Colon (tissue), 2 donors: ENCODE measurements around the gene PSMG4.

ENCODE experiments used
- FAIRE-seq: peaks from 2 replicates; lab custom pipeline; 2012; peaks lifted over from hg19 to GRCh38; lab: Jason Lieb, UNC
- donor health status: control.
- donor health status: control.

The PSMG4 gene, protein sequence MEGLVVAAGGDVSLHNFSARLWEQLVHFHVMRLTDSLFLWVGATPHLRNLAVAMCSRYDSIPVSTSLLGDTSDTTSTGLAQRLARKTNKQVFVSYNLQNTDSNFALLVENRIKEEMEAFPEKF

DNA sequence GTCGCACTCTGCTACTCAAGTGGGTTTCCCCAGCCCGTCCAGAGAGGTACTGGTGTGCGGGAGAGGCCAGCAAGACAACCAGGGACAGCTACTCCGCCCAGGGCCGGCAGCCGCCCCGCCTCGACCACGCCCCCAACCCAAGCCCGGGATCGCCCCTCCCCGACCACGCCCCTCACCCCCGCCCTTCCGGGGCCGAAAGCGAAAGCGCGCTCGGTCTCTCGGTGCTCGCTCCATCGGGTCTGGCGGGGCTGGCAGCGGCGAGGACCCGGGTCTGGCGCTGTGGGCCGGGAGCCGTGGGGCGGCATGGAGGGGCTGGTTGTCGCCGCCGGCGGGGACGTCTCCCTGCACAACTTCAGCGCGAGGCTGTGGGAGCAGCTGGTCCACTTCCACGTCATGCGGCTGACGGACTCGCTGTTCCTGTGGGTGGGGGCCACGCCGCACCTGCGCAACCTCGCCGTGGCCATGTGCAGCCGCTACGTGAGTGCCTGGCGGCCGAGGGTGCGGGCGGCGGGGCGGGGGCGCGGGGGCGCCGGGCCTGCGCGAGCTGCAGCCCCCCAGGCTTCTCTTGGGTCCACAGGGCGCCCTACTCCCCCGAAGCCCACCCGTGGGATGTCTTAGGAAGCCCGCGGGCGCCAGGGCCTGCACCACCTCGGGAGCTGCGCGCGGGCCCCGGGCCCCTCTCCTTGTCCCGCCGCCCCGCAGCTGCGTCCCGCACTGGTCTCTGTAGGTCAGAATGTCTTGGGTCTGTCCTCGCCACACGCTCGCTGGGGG, at the start of gene PSMG4:
TSS of gene PSMG4 (plus strand) at position 228 of the 771 bp plus-strand sequence. CDS start at position 304, 76 bp downstream.
- FAIRE-seq = no peak

GRCh38 chr6:3209114-3210023, 49.4 kb upstream of the PSMG4 start:
- FAIRE-seq = no peak

GRCh38 chr6:3210024-3210610, 48.6 kb upstream of the PSMG4 start:
- FAIRE-seq = no peak

DNA sequence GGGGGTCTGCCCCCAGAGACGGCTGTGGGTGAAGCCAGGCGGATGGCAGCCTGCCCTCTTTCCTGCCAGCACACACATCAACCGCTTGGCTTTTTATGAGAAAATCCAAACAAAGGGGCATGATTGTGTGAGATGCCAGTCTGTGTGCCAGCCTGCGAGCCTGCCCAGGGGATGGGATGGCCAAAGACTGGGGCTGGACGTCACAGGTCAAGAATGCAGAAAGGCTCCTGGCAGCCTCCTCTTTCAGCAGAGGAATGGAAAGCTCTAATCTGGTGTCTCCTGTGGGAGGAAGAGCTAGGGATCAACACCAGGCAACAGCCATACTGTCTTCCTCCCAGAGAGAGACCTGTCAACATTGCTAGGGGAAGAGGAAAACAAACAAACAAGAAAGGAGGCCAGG, 47.1 kb upstream of the PSMG4 start:
- no peak for FAIRE-seq

GRCh38 chr6:3212261-3212660, 46.5 kb upstream of the PSMG4 start:
- no peak for FAIRE-seq

- FAIRE-seq = no peak
These were observed 45.4 kb upstream of the PSMG4 start for GRCh38 chr6:3213334-3213695.

- FAIRE-seq = no peak
These were observed 43.8 kb upstream of the PSMG4 start for GRCh38 chr6:3214898-3215297.

DNA sequence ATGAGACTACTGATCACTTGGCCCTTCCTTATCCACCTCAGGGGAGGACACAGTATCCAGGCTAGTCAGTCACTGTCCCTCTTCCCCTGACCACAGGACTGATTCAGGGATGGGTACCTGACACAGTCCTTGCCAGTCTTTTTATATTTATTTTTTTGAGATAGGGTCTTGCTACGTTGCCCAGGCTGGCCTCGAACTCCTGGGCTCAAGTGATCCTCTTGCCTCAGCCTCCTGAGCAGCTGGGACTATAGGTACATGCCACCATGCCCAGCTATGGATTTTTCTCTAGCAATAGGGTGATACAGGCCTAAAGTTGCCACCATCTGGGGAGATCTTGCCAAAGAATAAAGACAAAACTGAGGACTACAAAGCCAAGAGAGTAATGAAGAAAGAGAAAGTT, 41.5 kb upstream of the PSMG4 start:
- FAIRE-seq = no peak

- FAIRE-seq = no peak
These were observed 40.5 kb upstream of the PSMG4 start for GRCh38 chr6:3218266-3218665.

DNA sequence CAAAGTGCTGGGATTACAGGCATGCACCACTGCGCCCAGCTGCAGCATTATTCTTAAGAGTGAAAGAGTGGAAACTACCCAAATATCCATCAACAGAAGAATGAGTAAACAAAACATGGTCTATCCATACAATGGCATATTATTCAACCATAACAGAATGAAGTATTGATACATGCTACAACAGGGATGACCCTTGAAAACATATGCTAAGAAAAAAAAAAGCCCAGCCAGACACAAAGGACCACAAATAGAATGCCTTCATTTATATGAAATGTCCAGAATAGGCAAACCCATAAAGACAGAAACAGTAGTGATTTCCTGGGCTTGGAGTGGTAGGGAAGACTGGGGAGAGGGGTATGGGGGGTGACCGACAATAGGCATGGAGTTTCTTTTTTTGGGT, 38.4 kb upstream of the PSMG4 start:
- FAIRE-seq = no peak

- no peak for FAIRE-seq
These were observed 37.2 kb upstream of the PSMG4 start for GRCh38 chr6:3221578-3221977.

DNA sequence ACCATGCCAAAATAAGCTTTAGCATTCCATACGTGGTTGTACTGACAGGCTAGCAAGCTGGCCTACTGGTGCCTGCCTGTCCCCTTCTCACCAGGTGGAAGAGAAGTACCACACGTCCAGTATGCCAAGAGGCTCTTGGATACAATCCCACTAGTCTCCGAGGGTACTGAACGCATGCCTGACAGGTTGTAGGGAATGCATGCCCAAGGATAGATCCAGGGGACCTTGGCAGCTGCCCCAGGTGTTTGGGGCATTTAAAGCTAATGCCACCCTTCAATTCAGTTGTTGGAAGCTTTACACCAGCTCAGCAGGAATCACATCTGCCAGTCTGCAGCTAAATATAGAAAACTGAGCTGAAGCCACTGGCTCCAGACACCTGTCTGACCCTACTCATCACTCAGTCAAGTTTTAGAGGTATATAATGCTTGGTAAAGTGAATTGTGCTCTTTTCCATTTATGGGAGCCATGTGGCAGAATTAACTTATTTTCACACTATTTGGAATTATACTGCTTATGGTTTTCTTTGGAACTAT, 36.2 kb upstream of the PSMG4 start:
- no peak for FAIRE-seq

GRCh38 chr6:3226042-3226441, 32.7 kb upstream of the PSMG4 start:
- no peak for FAIRE-seq

DNA sequence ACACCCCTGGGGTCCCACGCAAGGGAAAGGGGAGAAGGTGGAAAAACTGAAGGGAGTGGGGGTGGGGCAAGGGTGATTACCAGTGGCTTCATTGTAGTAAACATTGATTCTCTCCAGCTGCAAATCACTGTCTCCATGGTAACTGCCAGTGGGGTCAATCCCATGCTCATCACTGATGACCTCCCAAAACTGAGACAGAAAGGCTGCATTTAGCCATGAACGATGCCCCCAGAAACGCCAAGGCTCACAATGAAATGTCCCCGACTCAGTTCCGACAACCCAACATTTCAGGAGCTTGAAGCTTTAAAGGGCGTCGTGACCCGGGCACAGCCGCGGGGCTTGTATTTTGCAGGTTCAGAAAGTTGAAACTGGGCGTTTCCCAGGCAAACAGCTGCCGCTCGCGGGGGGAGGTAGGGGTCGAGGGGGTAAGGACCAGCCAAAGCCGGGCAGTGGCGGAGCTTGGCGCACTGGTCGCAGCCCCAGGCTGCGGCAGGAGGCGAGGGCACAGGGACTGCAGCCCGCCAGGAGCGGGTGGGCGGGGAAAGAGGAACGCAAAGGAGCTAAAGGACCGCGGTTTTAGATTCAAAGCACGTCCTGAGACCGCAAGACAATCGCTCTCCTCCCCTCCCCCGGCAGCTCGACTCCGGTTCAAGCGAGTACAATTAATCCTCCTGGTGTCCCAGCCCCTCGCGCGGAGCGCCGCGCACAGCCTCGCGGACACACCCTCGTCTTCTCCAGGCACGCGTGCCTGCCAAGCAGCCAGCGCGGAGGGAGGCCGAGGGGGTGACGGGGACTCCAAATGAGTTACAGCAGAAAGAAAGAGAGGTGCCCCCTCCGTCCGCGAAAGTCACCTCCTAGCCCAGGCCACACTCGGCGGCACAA, 32.0 kb upstream of the PSMG4 start:
- no peak for FAIRE-seq

DNA sequence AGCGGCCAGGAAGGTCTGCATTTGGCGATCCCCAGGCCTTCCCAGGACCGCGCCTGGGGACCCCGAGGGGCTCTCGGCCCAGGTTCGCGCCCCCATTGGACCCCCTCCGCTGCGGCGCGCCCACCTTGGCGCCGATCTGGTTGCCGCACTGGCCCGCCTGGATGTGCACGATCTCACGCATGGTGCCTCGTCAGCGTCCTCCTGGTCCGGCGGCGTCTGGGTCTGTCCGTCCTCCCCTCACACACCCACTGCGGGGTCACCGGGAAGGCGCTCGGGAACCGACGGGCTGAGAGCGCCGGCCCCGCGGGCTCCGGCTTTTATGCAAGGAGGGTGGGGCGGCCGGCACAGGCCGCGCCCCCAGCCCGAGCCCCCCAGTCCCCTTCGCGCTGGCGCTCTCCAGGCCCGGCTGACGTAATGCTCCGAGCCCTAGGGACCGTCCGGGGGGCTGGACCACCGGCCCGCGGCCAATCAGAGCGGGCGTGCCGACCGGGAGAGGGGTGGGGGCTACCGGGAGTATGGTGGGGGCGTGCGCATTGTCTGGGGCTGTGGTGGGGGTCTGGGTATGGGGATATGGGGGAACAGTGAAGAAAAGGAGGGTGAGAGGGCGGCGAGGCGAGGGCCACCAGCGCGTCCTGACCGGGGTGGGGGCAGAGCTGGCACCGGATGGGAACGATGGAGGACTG, 31.2 kb upstream of the PSMG4 start, which contains the start of gene TUBB2B:
TSS of gene TUBB2B (minus strand) at position 291 of the 683 bp plus-strand sequence. CDS start at position 181, 110 bp downstream.
- no peak for FAIRE-seq

GRCh38 chr6:3228046-3228671, 30.6 kb upstream of the PSMG4 start:
- no peak for FAIRE-seq

GRCh38 chr6:3228771-3229565, 29.8 kb upstream of the PSMG4 start:
- FAIRE-seq = no peak

DNA sequence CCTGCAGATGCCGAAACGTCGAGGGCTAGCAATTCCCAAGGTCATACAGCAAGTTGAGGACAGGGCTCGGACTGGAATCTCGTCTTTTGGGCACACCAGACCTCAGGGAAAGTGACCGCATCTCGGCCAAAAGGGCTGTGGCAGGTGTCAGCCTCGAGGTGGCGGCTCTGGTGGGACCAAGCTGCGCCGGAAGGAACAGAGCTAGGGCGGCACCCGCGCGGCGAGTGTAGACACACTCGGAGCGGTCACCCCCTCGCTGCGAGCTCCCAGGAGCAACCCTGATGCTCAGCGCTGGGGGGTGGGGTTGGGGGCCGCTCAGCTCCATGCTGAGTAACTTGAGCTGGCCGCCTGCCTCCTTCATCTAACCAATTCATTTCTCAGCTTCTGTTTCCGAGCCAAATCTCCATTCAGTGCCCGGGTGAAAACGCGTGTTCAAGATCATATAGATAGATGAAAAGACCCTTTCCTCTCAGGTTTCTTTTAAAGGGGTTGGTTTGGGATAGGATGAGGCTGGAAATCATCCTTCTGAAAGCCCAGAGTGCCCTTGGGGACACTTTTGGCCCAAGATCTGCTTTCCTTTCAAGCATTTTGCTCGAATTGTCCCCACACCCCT, 29.1 kb upstream of the PSMG4 start:
- no peak for FAIRE-seq
